GM12892 (cell line): ENCODE measurements around the gene SYCN.

Source experiments
- POLR2A ChIP-seq: IDR thresholded peaks from 2 replicates; pipeline ENCODE4 v1.6.1; 2011; ENCODE audit warnings: low read depth, low read length, control low read depth
- POLR2AphosphoS5 ChIP-seq: IDR thresholded peaks from 2 replicates; pipeline ENCODE4 v1.6.1; 2011; ENCODE audit warnings: low read depth, low read length, control low read depth
- TAF1 ChIP-seq: IDR thresholded peaks from 2 replicates; pipeline ENCODE4 v1.6.1; 2011; ENCODE audit warnings: low read depth, mild to moderate bottlenecking, control low read depth, low read length, borderline replicate concordance

DNA sequence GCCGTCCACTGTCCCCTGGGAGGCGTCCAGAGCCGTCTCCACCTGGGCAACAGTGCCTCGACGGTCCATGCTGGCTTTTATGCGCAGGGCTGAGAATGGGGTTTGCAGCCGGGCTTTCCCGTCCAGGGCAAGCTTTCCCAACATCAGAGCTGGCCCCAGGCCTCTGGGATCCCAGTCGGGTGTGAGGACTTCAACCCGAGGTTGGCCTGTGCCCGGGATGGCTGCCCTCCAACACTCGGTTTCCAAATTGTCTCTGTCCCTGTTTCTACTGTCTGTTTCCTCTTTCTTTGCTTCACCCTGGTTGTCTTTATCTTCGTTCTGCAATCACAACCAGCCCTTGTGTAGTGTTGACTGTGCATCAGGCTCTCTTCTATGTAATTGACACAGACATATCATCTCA is 44.7 kb upstream of the SYCN start, which contains the start of gene IFNL4:
- TF ChIP-seq POLR2AphosphoS5, result no peak
- no peak for TF ChIP-seq POLR2A
- no peak for TF ChIP-seq TAF1
